Fibroblast of lung (primary cell): ENCODE data around the gene CD276.

ENCODE experiments used
- CTCF ChIP-seq, 2 donors: IDR thresholded peaks in 1 of 2; conservative IDR thresholded peaks in 1 of 2; 1 replicate in 1 of 2; 2 replicates in 1 of 2; pipeline ENCODE4 v1.5.1; 2011 to 2012; ENCODE audit warnings: low read length in 2 of 2, control low read depth in 1 of 2, inconsistent platforms in 1 of 2, low read depth in 1 of 2, mild to moderate bottlenecking in 1 of 2
- EZH2 ChIP-seq: IDR thresholded peaks from 2 replicates; pipeline ENCODE4 v1.5.1; 2012; ENCODE audit warnings: low read length, control low read depth, mild to moderate bottlenecking; ENCODE audit errors: missing control alignments

DNA sequence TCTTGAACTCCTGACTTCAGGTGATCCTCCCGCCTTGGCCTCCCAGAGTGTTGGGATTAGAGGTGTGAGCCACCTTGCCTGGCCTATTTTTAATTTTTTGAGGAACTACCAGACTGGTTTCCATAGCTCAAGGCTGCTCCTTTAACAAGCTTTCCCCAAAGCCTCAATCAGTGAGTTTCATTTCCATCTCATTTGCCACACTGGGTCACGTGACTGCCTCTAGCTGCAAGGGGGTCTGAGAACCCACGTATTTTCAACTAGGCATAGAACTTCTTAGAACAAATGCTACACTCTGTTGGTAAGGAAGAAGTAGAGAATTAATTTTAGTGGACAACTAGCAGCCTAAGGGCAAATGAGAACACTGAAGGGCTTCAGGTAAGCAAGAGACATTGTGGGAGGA, 3.1 kb upstream of the CD276 start:
- TF ChIP-seq CTCF (conservative IDR thresholded peaks at IDR 0.05 in 1 of 2, IDR thresholded peaks at IDR 0.05 in 1 of 2; ENCODE audit: low read depth in 1 of 2, low read length in 2 of 2) (no peak), EZH2 (no peak)
